Gastrocnemius medialis (tissue), 4 donors: ENCODE measurements around the gene MLF1. TPM values are rescaled to one million over a fixed set of nuclear protein-coding genes. Genes with fewer than 3 reads are reported as not detected.
A peak's percentile ranks its signal among the peaks of the same experiment; 100 is the strongest.

Experiments used
- ATAC-seq, 2 donors: fragments of 150-250 bp; one replicate each; pipeline ENCODE4 v1.9.1; 2016
- DNase-seq, 2 donors: peaks; one replicate each; pipeline ENCODE4 v3.0.0-alpha.2; 2019
- H3K27ac ChIP-seq, 4 donors: fragments of 200-600 bp; sonication (generic); 1 replicate in 1 of 4; 2 replicates in 3 of 4; pipeline ENCODE4 v1.5.1; 2016 to 2018; ENCODE audit warnings: mild to moderate bottlenecking in 2 of 4, moderate library complexity in 1 of 4
- H3K27me3 ChIP-seq, 3 donors: fragments of 200-600 bp; sonication (generic) in 2 of 3; 1 replicate in 1 of 3; 2 replicates in 2 of 3; pipeline versions ENCODE4 v1.5.1 to v1.6.0; 2016 to 2019; ENCODE audit warnings: mild to moderate bottlenecking in 1 of 3, moderate library complexity in 1 of 3
- H3K36me3 ChIP-seq, 2 donors: fragments of 200-600 bp; sonication (generic) in 1 of 2; one replicate each; pipeline ENCODE4 v1.5.1; 2017 to 2018
- H3K4me1 ChIP-seq, 2 donors: fragments of 200-600 bp; sonication (generic) in 1 of 2; one replicate each; pipeline ENCODE4 v1.5.1; 2016 to 2017; ENCODE audit warnings: mild to moderate bottlenecking in 2 of 2
- H3K4me3 ChIP-seq, 4 donors: fragments of 200-600 bp; sonication (generic) in 3 of 4; 1 replicate in 1 of 4; 2 replicates in 3 of 4; pipeline ENCODE4 v1.5.1; 2016 to 2019; ENCODE audit warnings: mild to moderate bottlenecking in 2 of 4
- H3K9me3 ChIP-seq, 3 donors: fragments of 200-600 bp; sonication (generic) in 2 of 3; 1 replicate in 1 of 3; 2 replicates in 2 of 3; pipeline ENCODE4 v1.5.1; 2016 to 2019
- POLR2A ChIP-seq, 2 donors: fragments of 450-650 bp; IDR thresholded peaks; one replicate each; pipeline ENCODE4 v1.6.1; 2017; ENCODE audit warnings: antibody characterized with exemption in 2 of 2, mild to moderate bottlenecking in 2 of 2, moderate library complexity in 2 of 2
- in situ Hi-C, 4 donors: fragments of 200-750 bp; cut with MboI; loops; one replicate each; pipeline versions ENCODE4 v1.15.0 to v1.8.0; 2017; ENCODE audit warnings: low sequenced_read_pairs in 4 of 4
- intact Hi-C: fragments of 100-400 bp; cut with DNase I; formaldehyde crosslinking; loops from one replicate; pipeline ENCODE4 v1.15.1; 2023; ENCODE audit warnings: low total_unique reads
- total RNA-seq, 4 donors: library from RNA; depleted of rRNA; stranded (reverse); fragments of >200 nt; gene quantifications; one replicate each; pipeline versions ENCODE4 v1.1.0 to v1.2.3, GENCODE V29; 2016
- TF ChIP-seq, protein P1 (sequence below), 5 experiments: fragments of 450-650 bp in 3 of 5; fragments of 200-600 bp in 2 of 5; sonication (generic) in 2 of 5; IDR thresholded peaks in 4 of 5; conservative IDR thresholded peaks in 1 of 5; 1 replicate in 4 of 5; 2 replicates in 1 of 5; pipeline ENCODE4 v1.5.1; 2016 to 2019; ENCODE audit warnings: antibody characterized with exemption in 5 of 5, mild to moderate bottlenecking in 3 of 5, moderate library complexity in 3 of 5

The MLF1 gene
- total RNA-seq, 4 donors from 2014 or later, result 18.4 to 40.8 (median 24.0) TPM

- intact Hi-C loops (loop anchor here (2.0 to 10.0 kb wide), 4 partner anchors 33 to 460 kb away; partner anchors contain the start of genes GFM1, MFSD1 and RSRC1), in situ Hi-C loops (no loop called here)
- DNase-seq, result peak in 1 of 2 donors; percentile 2
- peaks cover 21 to 28% of the 10 kb centered on the region in 2 donors for H3K4me1 ChIP-seq
- H3K27ac ChIP-seq, result peak overlapping the region; percentile 20 to 95 (median 92)
- peak overlapping the region in 2 of 4 donors; percentile 86 to 87 for H3K4me3 ChIP-seq
- no peaks in the 10 kb centered on the region for H3K36me3 ChIP-seq
- no peak for ATAC-seq
- H3K27me3 ChIP-seq, result no peaks in the 10 kb centered on the region
- no peak for TF ChIP-seq POLR2A (IDR thresholded peaks at IDR 0.05)
- TF ChIP-seq, protein P1, sequence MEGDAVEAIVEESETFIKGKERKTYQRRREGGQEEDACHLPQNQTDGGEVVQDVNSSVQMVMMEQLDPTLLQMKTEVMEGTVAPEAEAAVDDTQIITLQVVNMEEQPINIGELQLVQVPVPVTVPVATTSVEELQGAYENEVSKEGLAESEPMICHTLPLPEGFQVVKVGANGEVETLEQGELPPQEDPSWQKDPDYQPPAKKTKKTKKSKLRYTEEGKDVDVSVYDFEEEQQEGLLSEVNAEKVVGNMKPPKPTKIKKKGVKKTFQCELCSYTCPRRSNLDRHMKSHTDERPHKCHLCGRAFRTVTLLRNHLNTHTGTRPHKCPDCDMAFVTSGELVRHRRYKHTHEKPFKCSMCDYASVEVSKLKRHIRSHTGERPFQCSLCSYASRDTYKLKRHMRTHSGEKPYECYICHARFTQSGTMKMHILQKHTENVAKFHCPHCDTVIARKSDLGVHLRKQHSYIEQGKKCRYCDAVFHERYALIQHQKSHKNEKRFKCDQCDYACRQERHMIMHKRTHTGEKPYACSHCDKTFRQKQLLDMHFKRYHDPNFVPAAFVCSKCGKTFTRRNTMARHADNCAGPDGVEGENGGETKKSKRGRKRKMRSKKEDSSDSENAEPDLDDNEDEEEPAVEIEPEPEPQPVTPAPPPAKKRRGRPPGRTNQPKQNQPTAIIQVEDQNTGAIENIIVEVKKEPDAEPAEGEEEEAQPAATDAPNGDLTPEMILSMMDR (IDR thresholded peaks at IDR 0.05 in 4 of 5, conservative IDR thresholded peaks at IDR 0.05 in 1 of 5), result no peak
- no peaks in the 10 kb centered on the region for H3K9me3 ChIP-seq
Observed at GRCh38 chr3:158571969-158572765, 1.2 kb downstream of the MLF1 start.

GRCh38 chr3:158572766-158573060 is 1.7 kb downstream of the MLF1 start:
- in situ Hi-C loops, result no loop called here
- DNase-seq (no peak), ATAC-seq (no peak)
- peaks cover 21 to 28% of the 10 kb centered on the region in 2 donors for H3K4me1 ChIP-seq
- H3K4me3 ChIP-seq, result peak overlapping the region in 3 of 4 donors; percentile 23 to 87 (median 27)
- intact Hi-C loops, result loop anchor here (2.0 to 10.0 kb wide), 4 partner anchors 34 to 460 kb away; partner anchors contain the start of genes GFM1, MFSD1 and RSRC1
- no peaks in the 10 kb centered on the region for H3K9me3 ChIP-seq
- no peaks in the 10 kb centered on the region for H3K27me3 ChIP-seq
- no peaks in the 10 kb centered on the region for H3K36me3 ChIP-seq
- TF ChIP-seq, protein P1 (IDR thresholded peaks at IDR 0.05 in 4 of 5, conservative IDR thresholded peaks at IDR 0.05 in 1 of 5), result no peak
- TF ChIP-seq POLR2A (IDR thresholded peaks at IDR 0.05), result no peak
- H3K27ac ChIP-seq, result peak overlapping the region; percentile 20 to 95 (median 92)

DNA sequence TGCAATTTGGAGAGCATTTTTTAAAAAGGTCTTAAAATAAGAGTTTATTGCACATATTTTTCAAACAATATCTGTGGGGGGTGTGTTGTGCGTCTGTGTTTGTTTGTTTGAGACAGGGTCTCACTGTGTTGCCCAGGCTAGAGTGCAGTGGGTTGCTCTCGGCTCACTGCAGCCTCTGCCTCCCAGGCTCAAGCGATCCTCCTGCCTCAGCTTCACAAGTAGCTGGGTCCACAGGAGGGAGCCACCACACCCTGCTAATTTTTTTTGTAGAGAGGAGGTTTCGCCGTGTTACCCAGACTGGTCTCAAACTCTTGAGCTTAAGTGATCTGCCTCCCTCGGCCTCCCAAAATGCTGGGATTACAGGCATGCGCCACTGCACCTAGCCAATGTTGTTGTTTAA is 2.7 kb downstream of the MLF1 start:
- Histone ChIP-seq H3K4me1 (peaks cover 21 to 28% of the 10 kb centered on the region in 2 donors), H3K27ac (peak overlapping the region in 3 of 4 donors; percentile 29 to 94 (median 58)), H3K36me3 (no peaks in the 10 kb centered on the region), H3K9me3 (no peaks in the 10 kb centered on the region), H3K27me3 (no peaks in the 10 kb centered on the region), H3K4me3 (peak overlapping the region in 2 of 4 donors; percentile 1 to 20)
- intact Hi-C loops, result loop anchor here (2.0 to 10.0 kb wide), 4 partner anchors 35 to 461 kb away; partner anchors contain the start of genes GFM1, MFSD1 and RSRC1
- TF ChIP-seq, protein P1 (IDR thresholded peaks at IDR 0.05 in 4 of 5, conservative IDR thresholded peaks at IDR 0.05 in 1 of 5), result peak in 1 of 5 experiments; percentile 30
- TF ChIP-seq POLR2A (IDR thresholded peaks at IDR 0.05), result no peak
- in situ Hi-C loops, result no loop called here
- DNase-seq (no peak), ATAC-seq (no peak)

- no peak for DNase-seq
- no peak for ATAC-seq
- TF ChIP-seq, protein P1 (IDR thresholded peaks at IDR 0.05 in 4 of 5, conservative IDR thresholded peaks at IDR 0.05 in 1 of 5), result no peak
- TF ChIP-seq POLR2A (IDR thresholded peaks at IDR 0.05), result no peak
- Histone ChIP-seq H3K4me1 (peaks cover 14 to 19% of the 10 kb centered on the region in 2 donors), H3K36me3 (no peaks in the 10 kb centered on the region), H3K27ac (peak overlapping the region in 3 of 4 donors; percentile 12 to 94 (median 58)), H3K27me3 (no peaks in the 10 kb centered on the region), H3K9me3 (no peaks in the 10 kb centered on the region), H3K4me3 (no peak overlapping the region)
- intact Hi-C loops, result loop anchor here (5.0 to 10.0 kb wide), 3 partner anchors 68 to 462 kb away; partner anchors contain the start of genes GFM1, MFSD1 and RSRC1
- in situ Hi-C loops, result no loop called here
Observed at GRCh38 chr3:158574646-158575045, 3.7 kb downstream of the MLF1 start.
